CD4-positive, CD25-positive, alpha-beta regulatory T cell (primary cell): Measurements from ENCODE around the gene OXCT2. TPM values are rescaled to one million over a fixed set of nuclear protein-coding genes. Genes with fewer than 3 reads are reported as not detected.
"Not testable (repeated sequence)": the region's sequence is repeated elsewhere in the genome, so short reads cannot be mapped to it uniquely, and the experiment has no call there.

Source experiments
- ATAC-seq, 2 donors: fragments of 150-1000 bp; cut with Tn5 transposase; one replicate each; pipeline ENCODE4 v1.10.0; 2021; ENCODE audit warnings: low read depth in 2 of 2, moderate number of reproducible peaks in 2 of 2, moderate library complexity in 1 of 2
- DNase-seq, 3 donors: peaks; one replicate each; pipeline versions ENCODE4 v3.0.0 to v3.0.0-alpha.2; 2012 to 2022; ENCODE audit warnings: mixed read lengths in 1 of 3
- H3K27ac ChIP-seq: one replicate; pipeline ENCODE4 v1.7.0; 2013; ENCODE audit warnings: mild to moderate bottlenecking, low read length; ENCODE audit not compliant: insufficient read depth, poor library complexity, severe bottlenecking
- H3K27me3 ChIP-seq: one replicate; pipeline ENCODE4 v1.7.0; 2013; ENCODE audit warnings: low read length; ENCODE audit not compliant: control insufficient read depth, insufficient read depth
- H3K36me3 ChIP-seq: one replicate; pipeline ENCODE4 v1.7.0; 2013; ENCODE audit warnings: mild to moderate bottlenecking, low read length, moderate library complexity; ENCODE audit not compliant: control insufficient read depth, insufficient read depth
- H3K4me1 ChIP-seq: 2 replicates; pipeline ENCODE4 v1.7.0; 2013; ENCODE audit warnings: mild to moderate bottlenecking, low read length; ENCODE audit not compliant: insufficient read depth, control insufficient read depth, poor library complexity, severe bottlenecking
- H3K4me3 ChIP-seq: one replicate; pipeline ENCODE4 v1.7.0; 2013; ENCODE audit warnings: low read depth, mild to moderate bottlenecking, low read length, moderate library complexity
- H3K9me3 ChIP-seq, 2 experiments: 1 replicate in 1 of 2; 2 replicates in 1 of 2; pipeline ENCODE4 v1.7.0; 2013; ENCODE audit warnings: low read length in 2 of 2, mild to moderate bottlenecking in 1 of 2, moderate library complexity in 1 of 2; ENCODE audit not compliant: control insufficient read depth in 2 of 2
- H3K27ac Mint-ChIP-seq, 3 donors: one replicate each; pipeline ENCODE4 v1.8.0; 2020 to 2022; ENCODE audit warnings: mild to moderate bottlenecking in 3 of 3, mixed read lengths in 3 of 3, moderate library complexity in 2 of 3
- H3K27me3 Mint-ChIP-seq: one replicate; pipeline ENCODE4 v1.8.0; 2022; ENCODE audit warnings: mild to moderate bottlenecking, mixed read lengths
- H3K36me3 Mint-ChIP-seq: one replicate; pipeline ENCODE4 v1.8.0; 2020; ENCODE audit warnings: mixed read lengths
- H3K4me1 Mint-ChIP-seq, 4 donors: one replicate each; pipeline ENCODE4 v1.8.0; 2020 to 2022; ENCODE audit warnings: mixed read lengths in 4 of 4, mild to moderate bottlenecking in 1 of 4
- H3K4me3 Mint-ChIP-seq, 4 donors: one replicate each; pipeline ENCODE4 v1.8.0; 2020 to 2022; ENCODE audit warnings: mild to moderate bottlenecking in 4 of 4, mixed read lengths in 4 of 4, moderate library complexity in 3 of 4
- H3K9me3 Mint-ChIP-seq, 7 donors: one replicate each; pipeline ENCODE4 v1.8.0; 2020 to 2022; ENCODE audit warnings: mixed read lengths in 7 of 7, mild to moderate bottlenecking in 3 of 7, moderate library complexity in 2 of 7
- polyA plus RNA-seq, 4 donors: library from polyadenylated mRNA; unstranded; fragments of 300-500 nt; fragmentation: Illumina TruSeq; gene quantifications; one replicate each; pipeline ENCODE4 v1.2.3, GENCODE V29; 2021
- total RNA-seq: library from RNA; stranded (reverse); gene quantifications from one replicate; pipeline ENCODE4 v1.2.3, GENCODE V29; 2022

OXCT2 gene
- total and polyA plus RNA-seq, 5 donors from 2014 or later: not detected

GRCh38 chr1:39789571-39790110 is 18.5 kb upstream of the OXCT2 start:
- ATAC-seq: no peak
- no peak for DNase-seq
- H3K27ac Mint-ChIP-seq: peak overlapping the region in 2 of 3 donors; percentile 36 to 91
- peaks cover 47% of the 10 kb centered on the region for H3K27me3 Mint-ChIP-seq
- H3K9me3 Mint-ChIP-seq: no peaks in the 10 kb centered on the region
- Histone ChIP-seq H3K27ac (no peak overlapping the region), H3K4me3 (no peak overlapping the region), H3K9me3 (no peaks in the 10 kb centered on the region), H3K27me3 (no peaks in the 10 kb centered on the region), H3K4me1 (peaks cover 10% of the 10 kb centered on the region), H3K36me3 (no peaks in the 10 kb centered on the region)
- peaks cover 4 to 17% (median 7%) of the 10 kb centered on the region in 4 donors for H3K4me1 Mint-ChIP-seq
- H3K36me3 Mint-ChIP-seq: no peaks in the 10 kb centered on the region
- H3K4me3 Mint-ChIP-seq: peak overlapping the region; percentile 58 to 83 (median 74)

- Mint-ChIP-seq H3K4me3 (peak within 1 kb of the TSS; percentile 58 to 88 (median 80)), H3K9me3 (no peaks in the 10 kb centered on the region), H3K36me3 (no peaks in the 10 kb centered on the region), H3K27me3 (peaks cover 47% of the 10 kb centered on the region), H3K4me1 (peaks cover 4 to 17% (median 7%) of the 10 kb centered on the region in 4 donors), H3K27ac (peak within 1 kb of the TSS in 2 of 3 donors; percentile 36 to 91)
- DNase-seq (peak; percentile 34 to 55 (median 37)), ATAC-seq (peak; percentile 59 to 63)
- Histone ChIP-seq H3K9me3 (no peaks in the 10 kb centered on the region), H3K27ac (no peak within 1 kb of the TSS), H3K4me1 (peaks cover 10% of the 10 kb centered on the region), H3K27me3 (no peaks in the 10 kb centered on the region), H3K4me3 (no peak within 1 kb of the TSS), H3K36me3 (no peaks in the 10 kb centered on the region)
Measured at GRCh38 chr1:39788758-39789570, 17.8 kb upstream of the OXCT2 start, which contains the start of gene BMP8B. Gene BMP8B, minus strand, starts transcription at chr1:39788865. Its CDS starts 380 bp downstream, at chr1:39788485.

GRCh38 chr1:39788426-39788757 is 17.2 kb upstream of the OXCT2 start:
- Histone ChIP-seq H3K9me3 (no peaks in the 10 kb centered on the region), H3K27ac (no peak overlapping the region), H3K4me3 (no peak overlapping the region), H3K36me3 (no peaks in the 10 kb centered on the region), H3K27me3 (no peaks in the 10 kb centered on the region), H3K4me1 (peaks cover 10% of the 10 kb centered on the region)
- H3K9me3 Mint-ChIP-seq: no peaks in the 10 kb centered on the region
- no peak overlapping the region for H3K27ac Mint-ChIP-seq
- ATAC-seq: peak in 1 of 2 donors; percentile 10
- DNase-seq: no peak
- H3K4me3 Mint-ChIP-seq: no peak overlapping the region
- H3K4me1 Mint-ChIP-seq: peaks cover 4 to 17% (median 7%) of the 10 kb centered on the region in 4 donors
- peaks cover 47% of the 10 kb centered on the region for H3K27me3 Mint-ChIP-seq
- no peaks in the 10 kb centered on the region for H3K36me3 Mint-ChIP-seq

- H3K27ac Mint-ChIP-seq, H3K27me3 ChIP-seq, DNase-seq, H3K9me3 Mint-ChIP-seq, ATAC-seq, H3K27ac ChIP-seq, H3K4me1 ChIP-seq, H3K36me3 ChIP-seq, H3K36me3 Mint-ChIP-seq, H3K9me3 ChIP-seq, H3K4me3 ChIP-seq: not testable (repeated sequence)
- peaks cover 44% of the 10 kb centered on the region for H3K27me3 Mint-ChIP-seq
- peaks cover 4 to 17% (median 7%) of the 10 kb centered on the region in 4 donors for H3K4me1 Mint-ChIP-seq
- H3K4me3 Mint-ChIP-seq: peak overlapping the region in 2 of 4 donors; percentile 57 to 88
Measured at GRCh38 chr1:39787964-39788363, 16.8 kb upstream of the OXCT2 start.

GRCh38 chr1:39787468-39787867 is 16.3 kb upstream of the OXCT2 start:
- H3K9me3 Mint-ChIP-seq: no peaks in the 10 kb centered on the region
- no peaks in the 10 kb centered on the region for H3K27me3 ChIP-seq
- H3K9me3 ChIP-seq: no peaks in the 10 kb centered on the region
- no peaks in the 10 kb centered on the region for H3K36me3 ChIP-seq
- H3K4me3 Mint-ChIP-seq: peak overlapping the region; percentile 44 to 88 (median 64)
- H3K4me1 Mint-ChIP-seq: peaks cover under 1 to 13% (median 3%) of the 10 kb centered on the region in 4 donors
- ATAC-seq (no peak), DNase-seq (no peak)
- no peak overlapping the region for H3K4me3 ChIP-seq
- no peak overlapping the region for H3K27ac ChIP-seq
- no peak overlapping the region for H3K27ac Mint-ChIP-seq
- H3K27me3 Mint-ChIP-seq: peaks cover 43% of the 10 kb centered on the region
- no peaks in the 10 kb centered on the region for H3K36me3 Mint-ChIP-seq
- peaks cover 10% of the 10 kb centered on the region for H3K4me1 ChIP-seq

- H3K4me3 ChIP-seq, H3K27ac ChIP-seq, H3K9me3 ChIP-seq, H3K27me3 ChIP-seq, H3K36me3 Mint-ChIP-seq, H3K4me1 ChIP-seq, H3K36me3 ChIP-seq, H3K27ac Mint-ChIP-seq, ATAC-seq, DNase-seq, H3K9me3 Mint-ChIP-seq: not testable (repeated sequence)
- H3K4me1 Mint-ChIP-seq: peaks cover 0 to 12% (median 2%) of the 10 kb centered on the region in 4 donors
- H3K27me3 Mint-ChIP-seq: peaks cover 40% of the 10 kb centered on the region
- peak overlapping the region in 3 of 4 donors; percentile 44 to 88 (median 72) for H3K4me3 Mint-ChIP-seq
Measured at GRCh38 chr1:39787108-39787375, 15.9 kb upstream of the OXCT2 start.

- not testable (repeated sequence) for H3K9me3 Mint-ChIP-seq, H3K4me3 ChIP-seq, DNase-seq, H3K9me3 ChIP-seq, H3K36me3 Mint-ChIP-seq, ATAC-seq, H3K4me1 ChIP-seq, H3K27ac ChIP-seq, H3K36me3 ChIP-seq, H3K27me3 ChIP-seq
- peak overlapping the region in 3 of 4 donors; percentile 56 to 88 (median 72) for H3K4me3 Mint-ChIP-seq
- peaks cover 38% of the 10 kb centered on the region for H3K27me3 Mint-ChIP-seq
- peaks cover 0 to 12% (median 2%) of the 10 kb centered on the region in 4 donors for H3K4me1 Mint-ChIP-seq
- peak overlapping the region in 1 of 3 donors; percentile 55 for H3K27ac Mint-ChIP-seq
Measured at GRCh38 chr1:39786303-39787107, 15.4 kb upstream of the OXCT2 start.
